Neural crest cell (in vitro differentiated cells): ENCODE results near the gene KREMEN1. TPM values are rescaled to one million over a fixed set of nuclear protein-coding genes. Genes with fewer than 3 reads are reported as not detected.

ENCODE experiments used
- DNase-seq: peaks from one replicate; pipeline ENCODE4 v3.0.0; 2021; ENCODE audit warnings: low read depth, mixed read lengths, low spot score
- H3K27ac Mint-ChIP-seq: one replicate; pipeline ENCODE4 v1.8.0; 2021; ENCODE audit warnings: mild to moderate bottlenecking, mixed read lengths; ENCODE audit not compliant: unreplicated experiment
- H3K27me3 Mint-ChIP-seq: 2 replicates; pipeline ENCODE4 v1.8.0; 2021; ENCODE audit warnings: low read depth, mild to moderate bottlenecking, mixed read lengths
- H3K36me3 Mint-ChIP-seq: 2 replicates; pipeline ENCODE4 v1.8.0; 2021; ENCODE audit warnings: low read depth, mild to moderate bottlenecking, mixed read lengths
- H3K4me1 Mint-ChIP-seq: 2 replicates; pipeline ENCODE4 v1.8.0; 2021; ENCODE audit warnings: mixed read lengths
- H3K4me3 Mint-ChIP-seq: one replicate; pipeline ENCODE4 v1.8.0; 2021; ENCODE audit warnings: mild to moderate bottlenecking, mixed read lengths
- H3K9me3 Mint-ChIP-seq: 2 replicates; pipeline ENCODE4 v1.8.0; 2021; ENCODE audit warnings: mixed read lengths
- CTCF ChIP-seq: fragments of 200-600 bp; sonication (generic); conservative IDR thresholded peaks from 2 replicates; pipeline ENCODE4 v1.5.0; 2021; ENCODE audit warnings: antibody characterized with exemption, mild to moderate bottlenecking
- total RNA-seq: library from RNA; stranded (reverse); gene quantifications from 2 replicates; pipeline ENCODE4 v1.2.1, GENCODE V29; 2021

KREMEN1 gene
- total RNA-seq, 1 donor from 2014 or later: 3.9 TPM

- Mint-ChIP-seq H3K9me3 (peaks cover 9% of the 10 kb centered on the region), H3K27ac (no peak overlapping the region), H3K27me3 (peaks cover 6% of the 10 kb centered on the region), H3K4me3 (no peak overlapping the region), H3K36me3 (peaks cover 3% of the 10 kb centered on the region), H3K4me1 (peaks cover 4% of the 10 kb centered on the region)
- no peak for TF ChIP-seq CTCF
- DNase-seq: no peak
Measured at GRCh38 chr22:29121124-29121523, 48.3 kb downstream of the KREMEN1 start.

- Mint-ChIP-seq H3K9me3 (peaks cover 9% of the 10 kb centered on the region), H3K36me3 (peaks cover 3% of the 10 kb centered on the region), H3K4me1 (peaks cover 4% of the 10 kb centered on the region), H3K27me3 (peaks cover 6% of the 10 kb centered on the region), H3K27ac (no peak overlapping the region), H3K4me3 (no peak overlapping the region)
- DNase-seq: no peak
- TF ChIP-seq CTCF: no peak
Measured at GRCh38 chr22:29122041-29122440, 49.2 kb downstream of the KREMEN1 start.

GRCh38 chr22:29124777-29125442 is 52.1 kb downstream of the KREMEN1 start:
- Mint-ChIP-seq H3K4me3 (no peak overlapping the region), H3K27ac (peak overlapping the region; percentile 14), H3K9me3 (no peaks in the 10 kb centered on the region), H3K27me3 (peaks cover 3% of the 10 kb centered on the region), H3K36me3 (no peaks in the 10 kb centered on the region), H3K4me1 (peaks cover 3% of the 10 kb centered on the region)
- TF ChIP-seq CTCF: no peak
- DNase-seq: no peak

- no peak for TF ChIP-seq CTCF
- Mint-ChIP-seq H3K27me3 (peaks cover 2% of the 10 kb centered on the region), H3K36me3 (no peaks in the 10 kb centered on the region), H3K4me1 (peaks cover 3% of the 10 kb centered on the region), H3K9me3 (no peaks in the 10 kb centered on the region), H3K4me3 (no peak overlapping the region), H3K27ac (no peak overlapping the region)
- DNase-seq: no peak
Measured at GRCh38 chr22:29125443-29125778, 52.6 kb downstream of the KREMEN1 start.

- Mint-ChIP-seq H3K36me3 (no peaks in the 10 kb centered on the region), H3K9me3 (no peaks in the 10 kb centered on the region), H3K27me3 (no peaks in the 10 kb centered on the region), H3K4me3 (no peak overlapping the region), H3K27ac (peak overlapping the region; percentile 27), H3K4me1 (peaks cover 3% of the 10 kb centered on the region)
- no peak for DNase-seq
- no peak for TF ChIP-seq CTCF
Measured at GRCh38 chr22:29125844-29126243, 53.0 kb downstream of the KREMEN1 start.
